ENCODE measurements around the gene RASL10A.

- TF ChIP-seq, protein P1, sequence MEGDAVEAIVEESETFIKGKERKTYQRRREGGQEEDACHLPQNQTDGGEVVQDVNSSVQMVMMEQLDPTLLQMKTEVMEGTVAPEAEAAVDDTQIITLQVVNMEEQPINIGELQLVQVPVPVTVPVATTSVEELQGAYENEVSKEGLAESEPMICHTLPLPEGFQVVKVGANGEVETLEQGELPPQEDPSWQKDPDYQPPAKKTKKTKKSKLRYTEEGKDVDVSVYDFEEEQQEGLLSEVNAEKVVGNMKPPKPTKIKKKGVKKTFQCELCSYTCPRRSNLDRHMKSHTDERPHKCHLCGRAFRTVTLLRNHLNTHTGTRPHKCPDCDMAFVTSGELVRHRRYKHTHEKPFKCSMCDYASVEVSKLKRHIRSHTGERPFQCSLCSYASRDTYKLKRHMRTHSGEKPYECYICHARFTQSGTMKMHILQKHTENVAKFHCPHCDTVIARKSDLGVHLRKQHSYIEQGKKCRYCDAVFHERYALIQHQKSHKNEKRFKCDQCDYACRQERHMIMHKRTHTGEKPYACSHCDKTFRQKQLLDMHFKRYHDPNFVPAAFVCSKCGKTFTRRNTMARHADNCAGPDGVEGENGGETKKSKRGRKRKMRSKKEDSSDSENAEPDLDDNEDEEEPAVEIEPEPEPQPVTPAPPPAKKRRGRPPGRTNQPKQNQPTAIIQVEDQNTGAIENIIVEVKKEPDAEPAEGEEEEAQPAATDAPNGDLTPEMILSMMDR (IDR thresholded peaks at IDR 0.05), result no peak
- no peak for TF ChIP-seq POLR2A (IDR thresholded peaks at IDR 0.05)
Measured at GRCh38 chr22:29298641-29299040, 16.9 kb downstream of the RASL10A start.

All from Peyer's patch (tissue), 4 donors.